Activated CD8-positive, alpha-beta T cell treated with anti-CD3 and anti-CD28 coated beads, Interleukin-2, amount 10 ng/mL, durations not matched to agents 7 days and 5 days (primary cell): ENCODE measurements around the gene SLC2A11. TPM values are rescaled to one million over a fixed set of nuclear protein-coding genes. Genes with fewer than 3 reads are reported as not detected.
"Not testable (repeated sequence)": the region's sequence is repeated elsewhere in the genome, so short reads cannot be mapped to it uniquely, and the experiment has no call there.

Experiments
- ATAC-seq: fragments of 150-1000 bp; cut with Tn5 transposase; one replicate; pipeline ENCODE4 v1.10.0; 2021; ENCODE audit warnings: moderate library complexity
- CTCF ChIA-PET: fragments of 350-600 bp; sonication (Branson Sonifier 250); formaldehyde crosslinking; loops from one replicate; lab custom pipeline; 2021; ENCODE audit warnings: antibody characterized with exemption; lab: Charles Lee
- POLR2A ChIA-PET: fragments of 350-600 bp; sonication (Branson Sonifier 250); formaldehyde crosslinking; loops from one replicate; lab custom pipeline; 2021; ENCODE audit warnings: antibody characterized with exemption; lab: Charles Lee
- DNase-seq: peaks from one replicate; pipeline ENCODE4 v3.0.0-alpha.2; 2020
- H3K27ac Mint-ChIP-seq: one replicate; pipeline ENCODE4 v1.8.0; 2021; ENCODE audit warnings: mild to moderate bottlenecking, mixed read lengths
- H3K27me3 Mint-ChIP-seq: one replicate; pipeline ENCODE4 v1.8.0; 2021; ENCODE audit warnings: low read depth, mixed read lengths
- H3K36me3 Mint-ChIP-seq: one replicate; pipeline ENCODE4 v1.8.0; 2021; ENCODE audit warnings: low read depth, mixed read lengths
- H3K4me1 Mint-ChIP-seq: one replicate; pipeline ENCODE4 v1.8.0; 2021; ENCODE audit warnings: low read depth, mixed read lengths
- H3K4me3 Mint-ChIP-seq: one replicate; pipeline ENCODE4 v1.8.0; 2021; ENCODE audit warnings: mild to moderate bottlenecking, mixed read lengths
- H3K9me3 Mint-ChIP-seq: one replicate; pipeline ENCODE4 v1.8.0; 2022; ENCODE audit warnings: mixed read lengths; ENCODE audit not compliant: insufficient read depth
- total RNA-seq, 2 experiments: library from RNA; stranded (reverse); gene quantifications; one replicate each; pipeline ENCODE4 v1.2.3, GENCODE V29; 2021

The SLC2A11 gene
- total RNA-seq, 2 experiments from 2014 or later: 6.7 to 7.9 TPM

GRCh38 chr22:23894710-23895598 is 37.3 kb downstream of the SLC2A11 start:
- peaks cover 51% of the 10 kb centered on the region for H3K36me3 Mint-ChIP-seq
- DNase-seq (peak; percentile 83), ATAC-seq (peak; percentile 41)
- H3K27me3 Mint-ChIP-seq: no peaks in the 10 kb centered on the region
- H3K4me3 Mint-ChIP-seq: peak overlapping the region; percentile 97
- ChIA-PET POLR2A (interaction anchor here (0.6 to 2.0 kb wide), 14 partner anchors 8 to 533 kb away, joined by 3 to 39 read pairs (median 4); partner anchors contain the start of genes ADORA2A, CABIN1 and SLC2A11), CTCF (interaction anchor here (0.7 to 3.2 kb wide), 29 partner anchors 9 to 327 kb away, joined by 3 to 54 read pairs (median 5); partner anchors contain the start of genes IGLL1 and SLC2A11)
- peaks cover 46% of the 10 kb centered on the region for H3K4me1 Mint-ChIP-seq
- H3K9me3 Mint-ChIP-seq: no peaks in the 10 kb centered on the region
- H3K27ac Mint-ChIP-seq: peak overlapping the region; percentile 99

- peaks cover 46% of the 10 kb centered on the region for H3K4me1 Mint-ChIP-seq
- peak overlapping the region; percentile 97 for H3K4me3 Mint-ChIP-seq
- ChIA-PET POLR2A (interaction anchor here (1.6 kb wide), 1 partner anchor 18 kb away, joined by 8 read pairs; no protein-coding TSS in a partner anchor), CTCF (no interaction called here)
- peak overlapping the region; percentile 99 for H3K27ac Mint-ChIP-seq
- H3K9me3 Mint-ChIP-seq: no peaks in the 10 kb centered on the region
- no peak for ATAC-seq
- H3K36me3 Mint-ChIP-seq: peaks cover 58% of the 10 kb centered on the region
- no peaks in the 10 kb centered on the region for H3K27me3 Mint-ChIP-seq
- DNase-seq: no peak
Observed at GRCh38 chr22:23895599-23896144, 38.0 kb downstream of the SLC2A11 start.

- Mint-ChIP-seq H3K27me3 (no peaks in the 10 kb centered on the region), H3K27ac (no peak overlapping the region), H3K9me3 (no peaks in the 10 kb centered on the region), H3K36me3 (peaks cover 59% of the 10 kb centered on the region), H3K4me3 (peak overlapping the region; percentile 97), H3K4me1 (peaks cover 46% of the 10 kb centered on the region)
- ATAC-seq: no peak
- DNase-seq: no peak
- ChIA-PET CTCF (no interaction called here), POLR2A (interaction anchor here (1.6 kb wide), 1 partner anchor 17 kb away, joined by 8 read pairs; no protein-coding TSS in a partner anchor)
Observed at GRCh38 chr22:23896166-23896522, 38.5 kb downstream of the SLC2A11 start.

- ChIA-PET POLR2A (interaction anchor here (1.6 kb wide), 1 partner anchor 17 kb away, joined by 8 read pairs; no protein-coding TSS in a partner anchor), CTCF (interaction anchor here (0.8 kb wide), 1 partner anchor 10 kb away, joined by 3 read pairs; no protein-coding TSS in a partner anchor)
- Mint-ChIP-seq H3K27me3 (no peaks in the 10 kb centered on the region), H3K36me3 (peaks cover 57% of the 10 kb centered on the region), H3K4me1 (peaks cover 46% of the 10 kb centered on the region), H3K4me3 (peak overlapping the region; percentile 34), H3K9me3 (no peaks in the 10 kb centered on the region), H3K27ac (no peak overlapping the region)
- ATAC-seq (no peak), DNase-seq (no peak)
Observed at GRCh38 chr22:23896523-23897186, 39.0 kb downstream of the SLC2A11 start.

- ChIA-PET POLR2A (no interaction called here), CTCF (interaction anchor here (0.8 kb wide), 1 partner anchor 11 kb away, joined by 3 read pairs; no protein-coding TSS in a partner anchor)
- Mint-ChIP-seq H3K9me3 (no peaks in the 10 kb centered on the region), H3K4me1 (peaks cover 44% of the 10 kb centered on the region), H3K27ac (peak overlapping the region; percentile 36), H3K4me3 (peak overlapping the region; percentile 34), H3K27me3 (no peaks in the 10 kb centered on the region), H3K36me3 (peaks cover 57% of the 10 kb centered on the region)
- no peak for DNase-seq
- ATAC-seq: no peak
Observed at GRCh38 chr22:23897320-23897719, 39.6 kb downstream of the SLC2A11 start.

GRCh38 chr22:23898006-23898974 is 40.6 kb downstream of the SLC2A11 start:
- H3K4me3 Mint-ChIP-seq: no peak overlapping the region
- peaks cover 56% of the 10 kb centered on the region for H3K36me3 Mint-ChIP-seq
- peaks cover 37% of the 10 kb centered on the region for H3K4me1 Mint-ChIP-seq
- ChIA-PET POLR2A (interaction anchor here (0.5 kb wide), 1 partner anchor 11 kb away, joined by 4 read pairs; no protein-coding TSS in a partner anchor), CTCF (no interaction called here)
- H3K9me3 Mint-ChIP-seq: no peaks in the 10 kb centered on the region
- no peaks in the 10 kb centered on the region for H3K27me3 Mint-ChIP-seq
- DNase-seq (no peak), ATAC-seq (no peak)
- H3K27ac Mint-ChIP-seq: peak overlapping the region; percentile 67

- no peaks in the 10 kb centered on the region for H3K9me3 Mint-ChIP-seq
- peaks cover 30% of the 10 kb centered on the region for H3K4me1 Mint-ChIP-seq
- no peak for ATAC-seq
- H3K27ac Mint-ChIP-seq: peak overlapping the region; percentile 1
- POLR2A ChIA-PET: no interaction called here
- H3K4me3 Mint-ChIP-seq: no peak overlapping the region
- H3K27me3 Mint-ChIP-seq: no peaks in the 10 kb centered on the region
- CTCF ChIA-PET: no interaction called here
- DNase-seq: no peak
- H3K36me3 Mint-ChIP-seq: peaks cover 56% of the 10 kb centered on the region
Observed at GRCh38 chr22:23899042-23899745, 41.5 kb downstream of the SLC2A11 start.

- H3K4me3 Mint-ChIP-seq, H3K27ac Mint-ChIP-seq: not testable (repeated sequence)
Observed at GRCh38 chr22:23900227-23900626, 42.6 kb downstream of the SLC2A11 start.

GRCh38 chr22:23901600-23901999 is 43.9 kb downstream of the SLC2A11 start:
- H3K36me3 Mint-ChIP-seq: peaks cover 35% of the 10 kb centered on the region
- H3K4me3 Mint-ChIP-seq: no peak overlapping the region
- ChIA-PET CTCF (interaction anchor here (1.1 to 1.9 kb wide), 3 partner anchors 12 to 341 kb away, joined by 3 to 5 read pairs (median 3); no protein-coding TSS in a partner anchor), POLR2A (no interaction called here)
- no peak overlapping the region for H3K27ac Mint-ChIP-seq
- H3K27me3 Mint-ChIP-seq: no peaks in the 10 kb centered on the region
- DNase-seq: no peak
- H3K9me3 Mint-ChIP-seq: no peaks in the 10 kb centered on the region
- no peak for ATAC-seq
- H3K4me1 Mint-ChIP-seq: peaks cover 16% of the 10 kb centered on the region

More at GRCh38 chr22:23900227-23900626, 42.6 kb downstream of the SLC2A11 start:
- CTCF ChIA-PET, ATAC-seq, H3K27me3 Mint-ChIP-seq, H3K9me3 Mint-ChIP-seq, POLR2A ChIA-PET, DNase-seq: not testable (repeated sequence)
- Mint-ChIP-seq H3K36me3 (peaks cover 48% of the 10 kb centered on the region), H3K4me1 (peaks cover 30% of the 10 kb centered on the region)

GRCh38 chr22:23903328-23903971 is 45.8 kb downstream of the SLC2A11 start:
- ATAC-seq: no peak
- H3K4me1 Mint-ChIP-seq: no peaks in the 10 kb centered on the region
- no peaks in the 10 kb centered on the region for H3K9me3 Mint-ChIP-seq
- POLR2A ChIA-PET: interaction anchor here (1.7 to 2.3 kb wide), 2 partner anchors 9 to 10 kb away, joined by 10 to 11 read pairs; partner anchors contain the start of gene MIF
- no peaks in the 10 kb centered on the region for H3K27me3 Mint-ChIP-seq
- H3K36me3 Mint-ChIP-seq: peaks cover 21% of the 10 kb centered on the region
- DNase-seq: no peak
- H3K4me3 Mint-ChIP-seq: no peak overlapping the region
- no peak overlapping the region for H3K27ac Mint-ChIP-seq
- CTCF ChIA-PET: interaction anchor here (1.9 to 3.4 kb wide), 2 partner anchors 9 to 10 kb away, joined by 5 to 20 read pairs; partner anchors contain the start of gene MIF
